CD4-positive, CD25-positive, alpha-beta regulatory T cell (primary cell): ENCODE measurements around the gene PRRC2A. TPM values are rescaled to one million over a fixed set of nuclear protein-coding genes. Genes with fewer than 3 reads are reported as not detected.
"Not testable (repeated sequence)": the region's sequence is repeated elsewhere in the genome, so short reads cannot be mapped to it uniquely, and the experiment has no call there.

Experiments
- ATAC-seq, 2 donors: fragments of 150-1000 bp; cut with Tn5 transposase; one replicate each; pipeline ENCODE4 v1.10.0; 2021; ENCODE audit warnings: low read depth in 2 of 2, moderate number of reproducible peaks in 2 of 2, moderate library complexity in 1 of 2
- DNase-seq, 3 donors: peaks; one replicate each; pipeline versions ENCODE4 v3.0.0 to v3.0.0-alpha.2; 2012 to 2022; ENCODE audit warnings: mixed read lengths in 1 of 3
- H3K27ac ChIP-seq: one replicate; pipeline ENCODE4 v1.7.0; 2013; ENCODE audit warnings: mild to moderate bottlenecking, low read length; ENCODE audit not compliant: insufficient read depth, poor library complexity, severe bottlenecking
- H3K27me3 ChIP-seq: one replicate; pipeline ENCODE4 v1.7.0; 2013; ENCODE audit warnings: low read length; ENCODE audit not compliant: control insufficient read depth, insufficient read depth
- H3K36me3 ChIP-seq: one replicate; pipeline ENCODE4 v1.7.0; 2013; ENCODE audit warnings: mild to moderate bottlenecking, low read length, moderate library complexity; ENCODE audit not compliant: control insufficient read depth, insufficient read depth
- H3K4me1 ChIP-seq: 2 replicates; pipeline ENCODE4 v1.7.0; 2013; ENCODE audit warnings: mild to moderate bottlenecking, low read length; ENCODE audit not compliant: insufficient read depth, control insufficient read depth, poor library complexity, severe bottlenecking
- H3K4me3 ChIP-seq: one replicate; pipeline ENCODE4 v1.7.0; 2013; ENCODE audit warnings: low read depth, mild to moderate bottlenecking, low read length, moderate library complexity
- H3K9me3 ChIP-seq, 2 experiments: 1 replicate in 1 of 2; 2 replicates in 1 of 2; pipeline ENCODE4 v1.7.0; 2013; ENCODE audit warnings: low read length in 2 of 2, mild to moderate bottlenecking in 1 of 2, moderate library complexity in 1 of 2; ENCODE audit not compliant: control insufficient read depth in 2 of 2
- H3K27ac Mint-ChIP-seq, 3 donors: one replicate each; pipeline ENCODE4 v1.8.0; 2020 to 2022; ENCODE audit warnings: mild to moderate bottlenecking in 3 of 3, mixed read lengths in 3 of 3, moderate library complexity in 2 of 3
- H3K27me3 Mint-ChIP-seq: one replicate; pipeline ENCODE4 v1.8.0; 2022; ENCODE audit warnings: mild to moderate bottlenecking, mixed read lengths
- H3K36me3 Mint-ChIP-seq: one replicate; pipeline ENCODE4 v1.8.0; 2020; ENCODE audit warnings: mixed read lengths
- H3K4me1 Mint-ChIP-seq, 4 donors: one replicate each; pipeline ENCODE4 v1.8.0; 2020 to 2022; ENCODE audit warnings: mixed read lengths in 4 of 4, mild to moderate bottlenecking in 1 of 4
- H3K4me3 Mint-ChIP-seq, 4 donors: one replicate each; pipeline ENCODE4 v1.8.0; 2020 to 2022; ENCODE audit warnings: mild to moderate bottlenecking in 4 of 4, mixed read lengths in 4 of 4, moderate library complexity in 3 of 4
- H3K9me3 Mint-ChIP-seq, 7 donors: one replicate each; pipeline ENCODE4 v1.8.0; 2020 to 2022; ENCODE audit warnings: mixed read lengths in 7 of 7, mild to moderate bottlenecking in 3 of 7, moderate library complexity in 2 of 7
- polyA plus RNA-seq, 4 donors: library from polyadenylated mRNA; unstranded; fragments of 300-500 nt; fragmentation: Illumina TruSeq; gene quantifications; one replicate each; pipeline ENCODE4 v1.2.3, GENCODE V29; 2021
- total RNA-seq: library from RNA; stranded (reverse); gene quantifications from one replicate; pipeline ENCODE4 v1.2.3, GENCODE V29; 2022

PRRC2A gene
- total and polyA plus RNA-seq, 5 donors from 2014 or later: 2.8 to 214 (median 3.2) TPM

DNA sequence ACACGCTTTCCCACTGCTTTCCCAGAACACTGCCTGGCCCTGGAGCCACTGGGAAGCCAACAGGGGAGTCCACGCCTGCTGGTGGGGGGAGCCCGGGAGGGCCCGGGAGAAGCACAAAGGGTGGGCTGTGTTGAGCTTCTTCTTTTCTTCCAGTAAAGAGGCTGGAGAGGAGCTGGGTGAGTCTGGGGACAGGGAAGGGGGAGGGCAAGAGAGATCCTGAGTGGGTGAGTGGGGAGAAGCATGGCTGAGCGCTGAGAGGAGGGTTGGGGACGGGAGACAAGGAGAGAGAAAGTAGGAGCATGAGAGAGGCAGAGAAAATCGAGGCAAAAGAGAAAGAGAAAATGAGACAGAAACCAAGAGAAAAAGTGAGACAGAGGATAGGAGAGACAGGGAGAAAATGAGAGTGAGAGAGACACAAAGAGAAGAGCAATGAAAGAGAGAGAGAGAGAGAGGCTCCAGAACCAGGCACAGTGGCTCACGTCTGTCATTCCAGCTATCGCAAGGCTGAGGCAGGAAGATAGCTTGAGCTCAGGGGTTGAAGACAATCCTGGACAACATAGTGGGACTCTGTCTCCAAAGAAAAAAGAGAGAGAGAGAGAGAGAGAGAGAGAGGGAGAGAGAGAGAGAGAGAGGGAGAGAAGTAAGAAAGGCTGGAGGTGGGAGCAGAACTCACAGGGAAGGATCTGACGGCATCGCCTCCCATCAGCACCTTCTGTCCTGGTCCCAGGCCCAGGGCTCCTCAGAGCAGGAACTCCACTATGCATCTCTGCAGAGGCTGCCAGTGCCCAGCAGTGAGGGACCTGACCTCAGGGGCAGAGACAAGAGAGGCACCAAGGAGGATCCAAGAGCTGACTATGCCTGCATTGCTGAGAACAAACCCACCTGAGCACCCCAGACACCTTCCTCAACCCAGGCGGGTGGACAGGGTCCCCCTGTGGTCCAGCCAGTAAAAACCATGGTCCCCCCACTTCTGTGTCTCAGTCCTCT, 32.4 kb upstream of the PRRC2A start:
- Histone ChIP-seq H3K27ac (peak overlapping the region; percentile 95), H3K4me1 (peaks cover 77% of the 10 kb centered on the region), H3K9me3 (no peaks in the 10 kb centered on the region), H3K36me3 (no peaks in the 10 kb centered on the region), H3K27me3 (no peaks in the 10 kb centered on the region), H3K4me3 (peak overlapping the region; percentile 65)
- DNase-seq (peak in 1 of 3 donors; percentile 50), ATAC-seq (no peak)
- Mint-ChIP-seq H3K4me1 (peaks cover 6 to 88% (median 60%) of the 10 kb centered on the region in 4 donors), H3K4me3 (peak overlapping the region; percentile 67 to 92 (median 84)), H3K27ac (peak overlapping the region; percentile 97 to 99 (median 98)), H3K27me3 (peaks cover 10% of the 10 kb centered on the region), H3K36me3 (peaks cover 5% of the 10 kb centered on the region), H3K9me3 (peaks cover 0 to 3% (median 0%) of the 10 kb centered on the region in 7 donors)

DNA sequence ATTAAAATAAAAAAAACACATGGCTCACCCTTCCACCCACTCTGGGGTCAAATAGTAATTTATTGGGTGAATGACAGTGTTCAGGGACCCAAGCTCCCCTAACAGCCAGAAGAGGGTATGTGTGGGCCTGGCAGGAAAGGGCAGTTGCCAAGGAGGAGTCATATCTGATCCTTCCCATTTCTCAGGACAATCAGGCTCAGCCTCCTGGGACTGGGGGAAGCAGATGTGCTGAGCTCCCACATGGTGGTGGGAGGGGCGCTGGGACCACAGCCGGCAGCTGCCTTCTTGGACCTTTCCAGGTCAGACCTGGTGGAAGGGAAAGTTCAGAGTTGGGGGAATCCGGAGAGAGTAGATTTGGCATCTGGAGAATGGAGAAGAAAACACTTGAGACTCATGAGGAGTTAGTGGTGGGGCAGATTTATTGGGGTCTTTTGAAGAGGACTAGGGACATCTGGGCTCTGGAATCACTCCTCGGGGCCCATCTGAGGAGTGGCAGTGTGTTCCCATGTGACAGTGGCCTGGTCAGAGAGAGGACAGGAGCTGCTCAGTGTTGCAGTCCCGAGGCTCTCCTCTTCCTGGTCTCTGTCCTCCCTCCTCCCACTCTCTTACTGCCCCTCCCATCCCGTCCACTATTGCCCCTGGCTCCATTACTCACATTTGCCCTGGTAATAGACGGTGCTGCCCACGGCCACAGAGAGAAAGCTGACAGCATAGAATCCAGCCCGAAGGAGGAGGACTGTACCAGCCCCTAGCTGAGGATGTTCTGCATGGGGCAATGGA, 31.5 kb upstream of the PRRC2A start:
- Mint-ChIP-seq H3K27ac (peak overlapping the region; percentile 78 to 99 (median 98)), H3K4me3 (peak overlapping the region in 3 of 4 donors; percentile 43 to 64 (median 43)), H3K4me1 (peaks cover 6 to 88% (median 56%) of the 10 kb centered on the region in 4 donors), H3K27me3 (peaks cover 14% of the 10 kb centered on the region), H3K36me3 (peaks cover 5% of the 10 kb centered on the region), H3K9me3 (peaks cover 0 to 3% (median 0%) of the 10 kb centered on the region in 7 donors)
- H3K27ac ChIP-seq: peak overlapping the region; percentile 95
- no peak overlapping the region for H3K4me3 ChIP-seq
- H3K4me1 ChIP-seq: peaks cover 77% of the 10 kb centered on the region
- no peaks in the 10 kb centered on the region for H3K27me3 ChIP-seq
- DNase-seq: no peak
- ATAC-seq: no peak
- no peaks in the 10 kb centered on the region for H3K36me3 ChIP-seq
- no peaks in the 10 kb centered on the region for H3K9me3 ChIP-seq

DNA sequence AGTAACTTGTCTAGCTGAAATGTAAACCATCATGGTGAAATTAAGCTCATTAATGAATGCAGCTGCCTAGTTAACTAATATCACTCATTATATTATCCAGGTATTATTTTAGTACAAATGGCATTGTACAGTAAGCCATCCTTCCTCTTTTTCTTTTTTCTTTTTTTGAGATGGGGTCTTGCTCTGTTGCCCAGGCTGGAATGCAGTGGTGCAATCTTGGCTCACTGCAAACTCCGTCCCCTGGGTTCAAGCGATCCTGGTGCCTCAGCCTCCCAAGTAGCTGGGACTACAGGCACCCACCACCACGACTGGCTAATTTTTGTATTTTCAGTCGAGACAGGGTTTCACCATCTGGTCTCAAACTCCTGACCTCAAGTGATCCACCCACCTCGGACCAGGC, 29.8 kb upstream of the PRRC2A start:
- H3K4me1 ChIP-seq: peaks cover 66% of the 10 kb centered on the region
- not testable (repeated sequence) for H3K27me3 Mint-ChIP-seq, H3K9me3 Mint-ChIP-seq, DNase-seq, H3K27me3 ChIP-seq, H3K36me3 ChIP-seq, ATAC-seq, H3K9me3 ChIP-seq, H3K36me3 Mint-ChIP-seq, H3K4me3 ChIP-seq
- peak overlapping the region; percentile 20 for H3K27ac ChIP-seq
- Mint-ChIP-seq H3K4me3 (peak overlapping the region in 1 of 4 donors; percentile 69), H3K27ac (peak overlapping the region in 2 of 3 donors; percentile 16 to 92), H3K4me1 (peaks cover 1 to 79% (median 48%) of the 10 kb centered on the region in 4 donors)

DNA sequence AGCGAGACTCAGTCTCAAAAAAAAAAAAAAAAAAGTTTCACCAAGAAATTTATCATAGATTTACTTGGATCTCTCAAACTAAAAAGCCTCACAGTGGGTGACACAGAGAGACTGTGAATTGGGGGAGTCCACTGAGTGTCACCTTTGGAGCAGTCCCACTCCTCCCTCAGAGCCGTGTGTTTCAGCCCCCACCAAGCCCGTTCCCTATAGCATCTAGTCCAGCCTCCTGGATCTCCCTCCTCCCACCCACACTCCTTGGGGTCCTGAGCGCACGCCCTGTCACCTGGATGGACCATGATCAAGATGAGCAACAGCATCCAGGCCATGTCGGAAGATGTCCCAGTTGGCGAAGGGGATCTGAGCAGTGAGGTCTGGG, 28.1 kb upstream of the PRRC2A start:
- Histone ChIP-seq H3K9me3 (no peaks in the 10 kb centered on the region), H3K27ac (peak overlapping the region; percentile 63), H3K36me3 (no peaks in the 10 kb centered on the region), H3K4me1 (peaks cover 61% of the 10 kb centered on the region), H3K27me3 (no peaks in the 10 kb centered on the region), H3K4me3 (peak overlapping the region; percentile 57)
- peaks cover 7 to 77% (median 42%) of the 10 kb centered on the region in 4 donors for H3K4me1 Mint-ChIP-seq
- peaks cover 4% of the 10 kb centered on the region for H3K27me3 Mint-ChIP-seq
- DNase-seq (no peak), ATAC-seq (peak in 1 of 2 donors; percentile 2)
- peak overlapping the region; percentile 84 to 93 (median 92) for H3K27ac Mint-ChIP-seq
- peak overlapping the region; percentile 72 to 85 (median 81) for H3K4me3 Mint-ChIP-seq
- peaks cover 5% of the 10 kb centered on the region for H3K36me3 Mint-ChIP-seq
- H3K9me3 Mint-ChIP-seq: peaks cover 0 to 3% (median 0%) of the 10 kb centered on the region in 7 donors

DNA sequence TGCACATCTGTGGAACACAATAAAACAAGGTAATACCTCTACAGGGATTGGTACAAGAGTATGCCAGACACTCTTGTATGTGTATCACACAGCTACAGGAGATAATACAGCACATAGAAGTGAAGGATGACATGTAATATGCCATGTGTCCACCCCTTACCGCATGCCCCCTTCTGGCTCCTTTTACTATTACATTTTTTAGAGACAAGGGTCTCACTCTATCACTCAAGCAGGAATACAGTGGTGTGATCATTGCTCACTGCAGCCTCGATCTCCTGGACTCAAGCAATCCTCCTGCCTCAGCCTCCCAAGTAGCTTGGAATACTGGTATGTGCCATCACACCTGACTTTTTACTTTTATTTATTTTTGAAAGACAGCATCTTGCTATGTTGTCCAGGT, 23.5 kb upstream of the PRRC2A start:
- peaks cover 11 to 55% (median 26%) of the 10 kb centered on the region in 4 donors for H3K4me1 Mint-ChIP-seq
- H3K27ac Mint-ChIP-seq: peak overlapping the region; percentile 67 to 89 (median 76)
- Histone ChIP-seq H3K27ac (peak overlapping the region; percentile 33), H3K4me3 (peak overlapping the region; percentile 64), H3K4me1 (peaks cover 44% of the 10 kb centered on the region), H3K36me3 (no peaks in the 10 kb centered on the region), H3K27me3 (no peaks in the 10 kb centered on the region), H3K9me3 (no peaks in the 10 kb centered on the region)
- H3K36me3 Mint-ChIP-seq: no peaks in the 10 kb centered on the region
- H3K27me3 Mint-ChIP-seq: peaks cover 4% of the 10 kb centered on the region
- peak in 2 of 3 donors; percentile 81 to 87 for DNase-seq
- H3K9me3 Mint-ChIP-seq: no peaks in the 10 kb centered on the region
- H3K4me3 Mint-ChIP-seq: peak overlapping the region in 3 of 4 donors; percentile 22 to 69 (median 40)
- ATAC-seq: peak; percentile 76 to 80

DNA sequence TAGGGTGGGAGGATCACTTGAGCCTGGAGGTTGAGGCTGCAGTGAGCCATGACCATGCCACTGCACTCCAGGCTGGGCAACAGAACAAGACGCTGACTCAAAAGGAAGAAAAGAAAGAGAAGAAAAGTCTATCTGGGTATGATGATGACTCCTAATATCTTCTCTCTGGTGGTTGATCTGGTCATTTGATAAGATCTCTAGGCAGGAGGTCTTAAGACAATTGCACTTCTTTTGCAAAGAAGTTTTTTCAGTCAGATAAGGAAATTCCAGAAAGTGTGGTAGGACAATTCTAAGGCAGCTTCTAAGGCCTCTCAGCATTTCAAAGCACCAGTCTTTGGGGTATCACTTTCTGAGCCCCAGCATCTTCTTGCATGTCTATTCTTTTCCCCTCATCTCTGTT, 13.2 kb upstream of the PRRC2A start:
- Mint-ChIP-seq H3K27me3 (no peaks in the 10 kb centered on the region), H3K9me3 (no peaks in the 10 kb centered on the region), H3K4me1 (no peaks in the 10 kb centered on the region), H3K27ac (no peak overlapping the region), H3K36me3 (no peaks in the 10 kb centered on the region), H3K4me3 (no peak overlapping the region)
- H3K27me3 ChIP-seq: no peaks in the 10 kb centered on the region
- no peak overlapping the region for H3K27ac ChIP-seq
- DNase-seq (no peak), ATAC-seq (no peak)
- no peaks in the 10 kb centered on the region for H3K36me3 ChIP-seq
- H3K9me3 ChIP-seq: no peaks in the 10 kb centered on the region
- no peak overlapping the region for H3K4me3 ChIP-seq
- no peaks in the 10 kb centered on the region for H3K4me1 ChIP-seq

DNA sequence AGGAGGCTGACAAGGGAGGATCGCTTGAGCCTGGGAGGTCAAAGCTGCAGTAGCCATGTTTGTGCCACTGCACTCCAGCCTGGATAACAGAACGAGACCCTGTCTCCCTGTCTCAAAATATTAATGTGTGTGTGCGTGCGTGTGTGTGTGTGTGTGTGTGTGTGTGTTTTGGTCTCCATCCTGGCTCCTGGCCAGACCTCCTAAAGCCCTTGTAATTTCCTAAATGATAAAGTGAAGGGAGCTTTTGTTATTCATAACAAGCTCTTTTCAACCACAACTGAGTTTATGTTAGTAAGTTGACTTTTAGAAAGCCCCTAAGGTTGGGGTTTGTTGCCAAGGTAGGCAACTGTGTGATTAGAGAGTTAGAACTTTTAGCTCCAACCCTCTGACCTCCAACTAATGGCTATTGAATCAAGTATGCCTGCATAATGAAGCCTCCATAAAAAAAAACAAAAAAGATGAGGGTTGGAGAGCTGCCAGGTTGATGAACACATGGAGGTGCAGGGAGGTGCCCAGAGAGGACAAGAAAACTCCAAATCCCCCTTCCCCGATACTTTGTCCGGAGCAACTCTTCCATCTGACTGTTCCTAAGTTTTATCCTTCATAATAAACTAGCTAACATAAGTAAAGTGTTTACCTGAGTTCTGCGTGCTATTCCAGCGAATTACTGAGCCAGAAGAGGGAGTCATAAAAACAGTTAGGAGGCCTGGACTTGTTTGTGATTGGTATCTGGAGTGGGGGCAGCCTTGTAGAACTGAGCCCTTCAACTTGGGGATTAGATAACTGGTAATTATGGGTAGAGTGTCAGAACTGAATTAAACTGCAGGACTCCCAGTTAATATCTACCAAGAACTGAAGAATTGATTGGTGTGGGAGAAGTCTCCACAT, 10.8 kb upstream of the PRRC2A start:
- no peak overlapping the region for H3K4me3 ChIP-seq

More for the DNA sequence above, 10.8 kb upstream of the PRRC2A start:
- ATAC-seq (no peak), DNase-seq (no peak)
- H3K36me3 Mint-ChIP-seq: no peaks in the 10 kb centered on the region
- H3K27ac Mint-ChIP-seq: peak overlapping the region in 1 of 3 donors; percentile 49
- no peaks in the 10 kb centered on the region for H3K27me3 Mint-ChIP-seq
- Histone ChIP-seq H3K27ac (no peak overlapping the region), H3K9me3 (no peaks in the 10 kb centered on the region), H3K36me3 (no peaks in the 10 kb centered on the region), H3K27me3 (no peaks in the 10 kb centered on the region), H3K4me1 (no peaks in the 10 kb centered on the region)
- H3K4me1 Mint-ChIP-seq: peaks cover 0 to 5% (median 2%) of the 10 kb centered on the region in 4 donors
- peak overlapping the region in 1 of 4 donors; percentile 28 for H3K4me3 Mint-ChIP-seq
- H3K9me3 Mint-ChIP-seq: no peaks in the 10 kb centered on the region
